ENCODE measurements around the gene MRPL47.

DNA sequence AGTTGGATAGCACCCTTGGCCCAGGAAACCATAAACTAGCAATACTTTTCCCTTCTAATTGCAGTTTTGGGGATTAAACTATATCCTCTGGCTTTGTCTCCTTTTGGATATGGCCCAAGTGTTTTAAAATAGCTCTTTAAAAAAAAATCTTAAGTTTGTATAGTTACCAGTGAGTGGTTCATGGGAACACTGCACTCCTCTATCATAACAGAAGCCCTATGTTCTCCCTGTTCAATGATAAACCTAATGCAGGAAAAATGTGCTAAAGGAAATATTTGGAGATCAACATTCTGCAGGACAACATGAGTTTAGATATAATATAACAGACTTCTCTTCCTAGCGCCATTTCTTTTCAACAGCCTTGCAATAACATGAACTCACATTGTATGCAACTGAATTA lies 13.1 kb downstream of the MRPL47 start:
- TF ChIP-seq POLR2A (IDR thresholded peaks at IDR 0.05; ENCODE audit: low read depth, low read length) (no peak), TAF1 (IDR thresholded peaks at IDR 0.05; ENCODE audit: borderline replicate concordance, low read depth, low read length) (no peak)
